Measurements from ENCODE around the gene LZTR1. TPM values are rescaled to one million over a fixed set of nuclear protein-coding genes. Genes with fewer than 3 reads are reported as not detected.

The LZTR1 gene
- total RNA-seq, 1 donor: 53.5 TPM

GRCh38 chr22:20946080-20946986 is 35.8 kb upstream of the LZTR1 start:
- H3K4me3 ChIP-seq (ENCODE audit: low read depth, low read length): no peak overlapping the region
- no peak for TF ChIP-seq CTCF (IDR thresholded peaks at IDR 0.05; ENCODE audit: insufficient read depth, low read length)
- DNase-seq (ENCODE audit: low read depth): peak; percentile 11

GRCh38 chr22:20946991-20947390 is 35.1 kb upstream of the LZTR1 start:
- TF ChIP-seq CTCF (IDR thresholded peaks at IDR 0.05; ENCODE audit: insufficient read depth, low read length): no peak
- DNase-seq (ENCODE audit: low read depth): no peak
- H3K4me3 ChIP-seq (ENCODE audit: low read depth, low read length): no peak overlapping the region

GRCh38 chr22:20948450-20948849 is 33.6 kb upstream of the LZTR1 start:
- H3K4me3 ChIP-seq (ENCODE audit: low read depth, low read length): no peak overlapping the region
- TF ChIP-seq CTCF (IDR thresholded peaks at IDR 0.05; ENCODE audit: insufficient read depth, low read length): no peak
- no peak for DNase-seq (ENCODE audit: low read depth)

GRCh38 chr22:20948989-20949388 is 33.1 kb upstream of the LZTR1 start:
- no peak overlapping the region for H3K4me3 ChIP-seq (ENCODE audit: low read depth, low read length)
- TF ChIP-seq CTCF (IDR thresholded peaks at IDR 0.05; ENCODE audit: insufficient read depth, low read length): no peak
- DNase-seq (ENCODE audit: low read depth): no peak

- no peak for DNase-seq (ENCODE audit: low read depth)
- H3K4me3 ChIP-seq (ENCODE audit: low read depth, low read length): no peak overlapping the region
- TF ChIP-seq CTCF (IDR thresholded peaks at IDR 0.05; ENCODE audit: insufficient read depth, low read length): no peak
These were observed 32.4 kb upstream of the LZTR1 start for GRCh38 chr22:20949698-20950183.

GRCh38 chr22:20951151-20951931 is 30.8 kb upstream of the LZTR1 start:
- TF ChIP-seq CTCF (IDR thresholded peaks at IDR 0.05; ENCODE audit: insufficient read depth, low read length): no peak
- H3K4me3 ChIP-seq (ENCODE audit: low read depth, low read length): no peak overlapping the region
- DNase-seq (ENCODE audit: low read depth): no peak
